Uterus (tissue), 4 donors: ENCODE measurements around the gene CACNB2. TPM values are rescaled to one million over a fixed set of nuclear protein-coding genes. Genes with fewer than 3 reads are reported as not detected.

Source experiments
- DNase-seq, 2 donors: peaks; one replicate each; pipeline ENCODE4 v3.0.0-alpha.2; 2019 to 2020
- H3K27ac ChIP-seq, 2 donors: fragments of 200-600 bp; sonication (generic); 1 replicate in 1 of 2; 2 replicates in 1 of 2; pipeline ENCODE4 v1.5.1; 2016 to 2018
- H3K27me3 ChIP-seq, 2 donors: fragments of 200-600 bp; sonication (generic); one replicate each; pipeline ENCODE4 v1.5.1; 2018 to 2019; ENCODE audit warnings: control low read depth in 1 of 2
- H3K36me3 ChIP-seq, 2 donors: fragments of 200-600 bp; sonication (generic); one replicate each; pipeline ENCODE4 v1.5.1; 2019; ENCODE audit warnings: control low read depth in 1 of 2
- H3K4me1 ChIP-seq, 2 donors: fragments of 200-600 bp; sonication (generic); one replicate each; pipeline ENCODE4 v1.5.1; 2018 to 2019; ENCODE audit warnings: control low read depth in 1 of 2
- H3K4me3 ChIP-seq, 2 donors: fragments of 200-600 bp; sonication (generic); 1 replicate in 1 of 2; 2 replicates in 1 of 2; pipeline ENCODE4 v1.5.1; 2018 to 2019; ENCODE audit warnings: mild to moderate bottlenecking in 1 of 2
- H3K9me3 ChIP-seq, 2 donors: fragments of 200-600 bp; sonication (generic); one replicate each; pipeline ENCODE4 v1.5.1; 2019; ENCODE audit warnings: control low read depth in 1 of 2
- POLR2A ChIP-seq, 2 donors: fragments of 450-650 bp; IDR thresholded peaks; one replicate each; pipeline ENCODE4 v1.6.1; 2016; ENCODE audit warnings: antibody characterized with exemption in 2 of 2, mild to moderate bottlenecking in 1 of 2, moderate library complexity in 1 of 2
- intact Hi-C: fragments of 100-400 bp; cut with DNase I; formaldehyde crosslinking; loops from one replicate; pipeline ENCODE4 v1.15.1; 2023; ENCODE audit warnings: low total_unique reads
- total RNA-seq, 4 donors: library from RNA; depleted of rRNA in 3 of 4; stranded (reverse); fragments of >200 nt in 3 of 4; gene quantifications; one replicate each; pipeline versions ENCODE4 v1.1.0 to v1.2.4, GENCODE V29; 2014 to 2023
- TF ChIP-seq, protein P1 (sequence below), 4 experiments: fragments of 200-600 bp in 2 of 4; fragments of 450-650 bp in 2 of 4; sonication (generic) in 2 of 4; IDR thresholded peaks; one replicate each; pipeline ENCODE4 v1.5.1; 2016 to 2019; ENCODE audit warnings: antibody characterized with exemption in 4 of 4, mild to moderate bottlenecking in 2 of 4, moderate library complexity in 1 of 4
- donor health status: DM: yes; HTN: yes; CAD: no.

CACNB2 gene
- total RNA-seq, 4 donors from 2014 or later, result 19.4 to 33.0 (median 27.0) TPM

DNA sequence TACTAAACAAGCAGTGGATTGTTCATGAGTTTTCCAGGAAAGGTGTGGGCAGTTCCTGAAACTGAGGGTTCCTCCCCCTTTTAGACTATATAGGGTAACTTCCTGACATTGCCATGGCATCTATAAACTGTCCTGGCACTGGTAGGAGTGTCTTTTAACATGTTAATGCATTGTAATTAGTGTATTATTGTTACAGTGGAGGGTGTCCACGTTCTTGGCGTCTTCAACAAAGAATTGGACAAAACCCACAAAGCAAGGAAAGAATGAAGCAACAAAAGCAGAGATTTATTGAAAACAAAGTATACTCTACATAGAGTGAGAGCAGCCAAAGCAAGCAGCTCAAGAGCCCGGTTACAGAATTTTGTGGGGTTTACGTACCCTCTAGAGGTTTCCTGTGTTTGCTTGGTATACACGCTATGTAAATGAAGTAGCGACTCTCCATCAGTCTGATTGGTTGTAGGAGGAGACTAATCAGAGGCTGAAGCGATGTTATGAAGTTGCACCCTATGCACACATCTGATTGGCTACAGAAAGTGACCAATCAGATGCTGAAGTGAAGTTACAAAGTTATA is 335.9 kb downstream of the CACNB2 start:
- TF ChIP-seq POLR2A (IDR thresholded peaks at IDR 0.05), result no peak
- TF ChIP-seq, protein P1, sequence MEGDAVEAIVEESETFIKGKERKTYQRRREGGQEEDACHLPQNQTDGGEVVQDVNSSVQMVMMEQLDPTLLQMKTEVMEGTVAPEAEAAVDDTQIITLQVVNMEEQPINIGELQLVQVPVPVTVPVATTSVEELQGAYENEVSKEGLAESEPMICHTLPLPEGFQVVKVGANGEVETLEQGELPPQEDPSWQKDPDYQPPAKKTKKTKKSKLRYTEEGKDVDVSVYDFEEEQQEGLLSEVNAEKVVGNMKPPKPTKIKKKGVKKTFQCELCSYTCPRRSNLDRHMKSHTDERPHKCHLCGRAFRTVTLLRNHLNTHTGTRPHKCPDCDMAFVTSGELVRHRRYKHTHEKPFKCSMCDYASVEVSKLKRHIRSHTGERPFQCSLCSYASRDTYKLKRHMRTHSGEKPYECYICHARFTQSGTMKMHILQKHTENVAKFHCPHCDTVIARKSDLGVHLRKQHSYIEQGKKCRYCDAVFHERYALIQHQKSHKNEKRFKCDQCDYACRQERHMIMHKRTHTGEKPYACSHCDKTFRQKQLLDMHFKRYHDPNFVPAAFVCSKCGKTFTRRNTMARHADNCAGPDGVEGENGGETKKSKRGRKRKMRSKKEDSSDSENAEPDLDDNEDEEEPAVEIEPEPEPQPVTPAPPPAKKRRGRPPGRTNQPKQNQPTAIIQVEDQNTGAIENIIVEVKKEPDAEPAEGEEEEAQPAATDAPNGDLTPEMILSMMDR (IDR thresholded peaks at IDR 0.05), result no peak
- no peaks in the 10 kb centered on the region for H3K36me3 ChIP-seq
- H3K9me3 ChIP-seq, result no peaks in the 10 kb centered on the region
- no peaks in the 10 kb centered on the region for H3K4me1 ChIP-seq
- intact Hi-C loops, result no loop called here
- DNase-seq, result no peak
- H3K4me3 ChIP-seq, result no peak overlapping the region
- H3K27me3 ChIP-seq, result no peaks in the 10 kb centered on the region
- no peak overlapping the region for H3K27ac ChIP-seq

DNA sequence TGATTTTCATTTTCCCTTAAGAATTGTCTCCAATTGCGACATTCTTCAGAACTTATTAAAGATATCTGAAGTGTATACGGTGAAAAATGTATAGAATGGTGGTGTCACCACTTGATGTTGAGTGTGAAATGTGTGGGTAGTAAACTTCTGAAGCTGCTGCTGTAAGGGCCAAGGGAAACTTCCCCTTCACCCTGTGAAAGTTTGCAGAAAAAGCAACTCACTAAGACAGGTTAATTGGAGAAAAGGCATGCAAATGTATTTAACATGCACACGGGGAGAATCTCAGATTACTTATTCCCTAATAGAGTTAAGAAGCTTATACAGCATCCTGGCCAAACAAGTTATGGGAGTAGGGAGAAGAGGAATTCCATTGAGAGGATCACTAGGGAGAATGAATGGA is 338.1 kb downstream of the CACNB2 start:
- TF ChIP-seq, protein P1 (IDR thresholded peaks at IDR 0.05), result no peak
- TF ChIP-seq POLR2A (IDR thresholded peaks at IDR 0.05), result no peak
- intact Hi-C loops, result no loop called here
- Histone ChIP-seq H3K27me3 (no peaks in the 10 kb centered on the region), H3K9me3 (no peaks in the 10 kb centered on the region), H3K36me3 (no peaks in the 10 kb centered on the region), H3K27ac (no peak overlapping the region), H3K4me1 (no peaks in the 10 kb centered on the region), H3K4me3 (no peak overlapping the region)
- no peak for DNase-seq

DNA sequence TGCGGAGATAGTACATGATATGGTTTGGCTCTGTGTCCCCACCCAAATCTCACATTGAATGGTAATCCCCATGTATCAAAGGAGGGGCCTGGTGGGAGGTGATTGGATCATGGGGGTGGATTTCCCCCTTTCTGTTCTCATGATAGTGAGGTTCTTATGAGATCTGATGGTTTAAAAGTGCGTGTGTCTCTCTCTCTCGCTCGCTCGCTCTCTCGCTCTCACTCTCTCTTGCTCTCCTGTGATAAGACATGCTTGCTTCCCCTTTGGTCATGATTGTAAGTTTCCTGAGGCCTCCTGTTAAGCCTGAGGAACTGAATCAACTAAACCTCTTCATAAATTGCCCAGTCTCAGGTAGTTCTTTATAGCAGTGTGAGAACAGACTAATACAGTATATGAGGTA is 339.3 kb downstream of the CACNB2 start:
- no peak overlapping the region for H3K27ac ChIP-seq
- TF ChIP-seq, protein P1 (IDR thresholded peaks at IDR 0.05), result no peak
- TF ChIP-seq POLR2A (IDR thresholded peaks at IDR 0.05), result no peak

DNA sequence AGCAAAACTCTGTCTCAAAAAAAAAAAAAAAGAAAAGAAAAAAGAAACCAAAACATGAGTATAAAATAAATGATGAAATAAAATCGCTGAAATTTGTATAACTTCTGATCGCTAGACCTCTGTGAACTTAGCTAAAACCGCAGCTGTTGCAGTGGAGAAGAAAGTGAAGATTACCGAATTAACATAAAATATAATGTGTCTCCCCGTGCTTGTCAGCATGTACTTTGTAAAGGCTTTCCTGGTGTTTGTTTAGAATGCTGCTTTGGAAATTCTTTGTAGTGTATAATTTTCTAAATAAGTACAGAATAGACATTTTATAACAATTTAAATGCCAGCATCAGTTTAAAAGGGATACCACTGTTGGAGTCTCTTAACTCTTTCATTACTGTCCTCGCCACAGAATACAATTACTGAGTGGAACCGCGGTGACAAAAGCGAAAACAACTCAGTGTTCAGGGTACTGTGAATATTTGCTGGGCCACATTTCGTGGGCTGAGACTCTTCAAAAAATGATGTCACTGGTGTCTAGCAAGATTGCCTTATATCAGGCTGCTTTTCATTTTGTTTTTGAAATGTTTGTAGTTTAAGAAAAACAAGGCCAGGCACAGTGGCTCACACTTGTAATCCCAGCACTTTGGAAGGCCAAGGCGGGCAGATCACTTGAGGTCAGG is 343.4 kb downstream of the CACNB2 start:
- intact Hi-C loops, result no loop called here
- no peaks in the 10 kb centered on the region for H3K36me3 ChIP-seq
- H3K9me3 ChIP-seq, result no peaks in the 10 kb centered on the region
- TF ChIP-seq, protein P1 (IDR thresholded peaks at IDR 0.05), result no peak
- no peak for TF ChIP-seq POLR2A (IDR thresholded peaks at IDR 0.05)
- DNase-seq, result no peak
- H3K27me3 ChIP-seq, result no peaks in the 10 kb centered on the region
- H3K27ac ChIP-seq, result no peak overlapping the region
- no peak overlapping the region for H3K4me3 ChIP-seq
- H3K4me1 ChIP-seq, result no peaks in the 10 kb centered on the region

More for the DNA sequence above, 339.3 kb downstream of the CACNB2 start:
- no peak for DNase-seq
- Histone ChIP-seq H3K4me1 (no peaks in the 10 kb centered on the region), H3K9me3 (no peaks in the 10 kb centered on the region), H3K4me3 (no peak overlapping the region), H3K27me3 (no peaks in the 10 kb centered on the region), H3K36me3 (no peaks in the 10 kb centered on the region)
- intact Hi-C loops, result no loop called here

DNA sequence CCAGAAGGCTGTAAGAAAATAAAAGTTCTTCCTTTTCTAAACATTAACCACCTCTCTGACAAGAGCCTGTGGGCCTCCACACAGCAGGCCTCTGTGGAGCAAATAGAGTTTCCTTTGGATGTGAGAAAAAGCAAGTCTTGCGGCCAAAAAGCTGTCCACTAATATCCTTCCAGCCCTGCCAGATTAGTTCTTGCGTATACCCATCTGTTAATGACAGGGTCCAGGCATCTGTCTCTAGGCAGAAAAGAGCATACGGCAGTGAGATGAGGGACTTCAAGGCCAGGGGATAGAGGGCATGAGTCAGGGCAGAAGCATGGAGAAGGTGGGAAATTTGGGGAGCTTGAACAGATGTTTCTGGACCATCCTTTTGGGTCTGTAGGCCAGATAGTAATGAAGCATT is 346.2 kb downstream of the CACNB2 start:
- no peak overlapping the region for H3K27ac ChIP-seq
- H3K36me3 ChIP-seq, result no peaks in the 10 kb centered on the region
- intact Hi-C loops, result no loop called here
- DNase-seq, result no peak
- H3K4me1 ChIP-seq, result no peaks in the 10 kb centered on the region
- H3K27me3 ChIP-seq, result no peaks in the 10 kb centered on the region
- no peak overlapping the region for H3K4me3 ChIP-seq
- TF ChIP-seq POLR2A (IDR thresholded peaks at IDR 0.05), result no peak
- TF ChIP-seq, protein P1 (IDR thresholded peaks at IDR 0.05), result no peak
- no peaks in the 10 kb centered on the region for H3K9me3 ChIP-seq
